ENCODE measurements around the gene RRP1. TPM values are rescaled to one million over a fixed set of nuclear protein-coding genes. Genes with fewer than 3 reads are reported as not detected.

Gene RRP1
- total RNA-seq, 1 donor from 2014 or later, result 19.0 TPM

- H3K27me3 ChIP-seq, result peaks cover 11% of the 10 kb centered on the region
- no peaks in the 10 kb centered on the region for H3K4me1 ChIP-seq
- intact Hi-C loops (cut with DNase I), result no loop called here
- ATAC-seq (no peak), DNase-seq (no peak)
- H3K27ac ChIP-seq, result no peak overlapping the region
- no peak overlapping the region for H3K4me3 ChIP-seq
- H3K36me3 ChIP-seq, result no peaks in the 10 kb centered on the region
- H3K9me3 ChIP-seq, result no peaks in the 10 kb centered on the region
- no peak for TF ChIP-seq CTCF (IDR thresholded peaks at IDR 0.05)
Measured at GRCh38 chr21:43825242-43825935, 36.0 kb downstream of the RRP1 start.

- H3K4me3 ChIP-seq, result no peak overlapping the region
- no peaks in the 10 kb centered on the region for H3K36me3 ChIP-seq
- ATAC-seq (peak; percentile 64), DNase-seq (no peak)
- no peaks in the 10 kb centered on the region for H3K4me1 ChIP-seq
- TF ChIP-seq CTCF (IDR thresholded peaks at IDR 0.05), result no peak
- peaks cover 11% of the 10 kb centered on the region for H3K27me3 ChIP-seq
- no peaks in the 10 kb centered on the region for H3K9me3 ChIP-seq
- no peak overlapping the region for H3K27ac ChIP-seq
- intact Hi-C loops (cut with DNase I), result no loop called here
Measured at GRCh38 chr21:43825936-43826622, 36.7 kb downstream of the RRP1 start.

- peaks cover 11% of the 10 kb centered on the region for H3K27me3 ChIP-seq
- H3K4me3 ChIP-seq, result no peak overlapping the region
- no peaks in the 10 kb centered on the region for H3K36me3 ChIP-seq
- TF ChIP-seq CTCF (IDR thresholded peaks at IDR 0.05), result no peak
- ATAC-seq (peak; percentile 10), DNase-seq (no peak)
- no peaks in the 10 kb centered on the region for H3K4me1 ChIP-seq
- intact Hi-C loops (cut with DNase I), result no loop called here
- H3K27ac ChIP-seq, result no peak overlapping the region
- no peaks in the 10 kb centered on the region for H3K9me3 ChIP-seq
Measured at GRCh38 chr21:43826623-43826974, 37.2 kb downstream of the RRP1 start.

- peaks cover 11% of the 10 kb centered on the region for H3K27me3 ChIP-seq
Measured at GRCh38 chr21:43827015-43827611, 37.7 kb downstream of the RRP1 start.

GRCh38 chr21:43829161-43829560, 39.8 kb downstream of the RRP1 start:
- no peaks in the 10 kb centered on the region for H3K36me3 ChIP-seq
- no peak overlapping the region for H3K4me3 ChIP-seq
- no peak for ATAC-seq
- H3K27ac ChIP-seq, result no peak overlapping the region
- H3K4me1 ChIP-seq, result no peaks in the 10 kb centered on the region
- no peaks in the 10 kb centered on the region for H3K9me3 ChIP-seq
- peaks cover 16% of the 10 kb centered on the region for H3K27me3 ChIP-seq
- no peak for TF ChIP-seq CTCF (IDR thresholded peaks at IDR 0.05)
- DNase-seq, result no peak
- intact Hi-C loops (cut with DNase I), result no loop called here

More at GRCh38 chr21:43827015-43827611, 37.7 kb downstream of the RRP1 start:
- TF ChIP-seq CTCF (IDR thresholded peaks at IDR 0.05), result no peak
- no peak overlapping the region for H3K27ac ChIP-seq
- H3K9me3 ChIP-seq, result no peaks in the 10 kb centered on the region
- no peaks in the 10 kb centered on the region for H3K36me3 ChIP-seq
- intact Hi-C loops (cut with DNase I), result no loop called here
- DNase-seq (no peak), ATAC-seq (no peak)
- H3K4me3 ChIP-seq, result no peak overlapping the region
- no peaks in the 10 kb centered on the region for H3K4me1 ChIP-seq

Measured in upper lobe of right lung (tissue), 1 donor.